Adipocyte (in vitro differentiated cells): ENCODE measurements around the gene RAB6B.

Source experiments
- DNase-seq: peaks from one replicate; pipeline ENCODE4 v3.0.0-alpha.2; 2015; ENCODE audit warnings: low read depth
- H3K27me3 ChIP-seq: replicated peaks from 2 replicates; pipeline ENCODE4 v1.7.0; 2013; ENCODE audit warnings: mild to moderate bottlenecking, low read length, moderate library complexity; ENCODE audit not compliant: control insufficient read depth, insufficient read depth
- H3K36me3 ChIP-seq: 2 replicates; pipeline ENCODE4 v1.7.0; 2013; ENCODE audit warnings: low read length, mild to moderate bottlenecking, moderate library complexity; ENCODE audit not compliant: control insufficient read depth, insufficient read depth, severe bottlenecking
- H3K4me1 ChIP-seq: 2 replicates; pipeline ENCODE4 v1.7.0; 2013; ENCODE audit warnings: mild to moderate bottlenecking, low read length, moderate library complexity; ENCODE audit not compliant: control insufficient read depth, insufficient read depth
- H3K4me3 ChIP-seq: 2 replicates; pipeline ENCODE4 v1.7.0; 2013; ENCODE audit warnings: mild to moderate bottlenecking, low read length, moderate library complexity
- H3K9ac ChIP-seq: 2 replicates; pipeline ENCODE4 v1.7.0; 2013; ENCODE audit warnings: mild to moderate bottlenecking, low read length, moderate library complexity
- H3K9me3 ChIP-seq: 2 replicates; pipeline ENCODE4 v1.7.0; 2013; ENCODE audit warnings: mild to moderate bottlenecking, low read length, moderate library complexity; ENCODE audit not compliant: control insufficient read depth

RAB6B gene

DNA sequence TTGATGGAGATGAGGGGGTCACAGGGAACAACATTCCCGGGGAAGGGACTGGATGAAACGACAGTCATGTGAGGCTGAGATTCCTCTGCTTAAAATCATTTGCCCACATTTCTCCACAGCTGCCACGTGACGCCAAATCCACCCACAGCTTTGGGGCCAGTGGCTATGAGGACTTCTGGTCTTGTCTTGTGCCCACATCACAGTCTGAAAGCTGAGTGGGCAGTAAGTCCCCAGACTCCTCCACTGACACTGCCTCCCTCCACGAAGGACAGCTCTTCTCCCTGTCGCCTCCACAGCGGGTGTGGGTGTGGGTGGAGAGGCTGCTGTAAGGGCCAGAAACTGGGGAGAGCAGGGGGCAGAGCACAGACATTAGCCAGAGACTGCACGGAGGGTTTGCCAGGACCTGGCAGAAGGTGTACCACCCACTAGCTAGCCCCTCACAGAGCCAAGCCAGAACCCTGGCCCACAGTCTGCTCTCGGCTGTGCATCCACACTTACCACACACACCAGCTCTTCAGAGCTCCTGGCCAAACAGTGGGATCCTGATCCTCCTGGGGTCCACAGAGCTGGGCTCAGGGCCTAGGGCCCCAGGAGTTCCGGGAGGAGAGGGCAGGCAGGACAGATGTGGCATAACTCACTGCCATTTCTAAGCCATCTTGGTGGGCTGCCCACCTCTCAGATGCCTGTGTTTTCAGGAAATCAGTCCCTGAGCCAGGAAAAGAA is 24.2 kb downstream of the RAB6B start:
- Histone ChIP-seq H3K4me3 (no peak overlapping the region), H3K4me1 (no peaks in the 10 kb centered on the region), H3K9ac (no peak overlapping the region), H3K9me3 (peaks cover 4% of the 10 kb centered on the region), H3K36me3 (no peaks in the 10 kb centered on the region), H3K27me3 (peaks cover 6% of the 10 kb centered on the region)
- no peak for DNase-seq

DNA sequence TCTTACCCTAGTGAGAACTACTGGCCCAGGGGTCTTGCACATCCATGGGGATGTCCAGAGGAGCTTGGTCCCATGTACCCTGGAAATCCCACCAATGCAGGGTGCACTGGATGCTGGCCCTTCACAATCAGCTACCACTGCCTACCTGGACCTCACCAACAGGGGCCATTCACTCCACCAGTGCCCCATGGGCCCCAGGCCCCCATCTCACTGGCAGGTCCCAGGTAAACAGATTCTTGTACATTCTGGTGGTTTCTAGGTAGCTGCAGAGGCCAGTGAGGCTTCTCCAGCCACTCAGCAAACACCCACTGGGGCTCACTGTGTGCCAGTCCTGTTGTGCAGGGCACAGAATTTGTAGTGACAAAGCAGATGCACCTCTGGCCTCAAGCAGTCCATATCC is 24.9 kb downstream of the RAB6B start:
- Histone ChIP-seq H3K9ac (no peak overlapping the region), H3K9me3 (peaks cover 4% of the 10 kb centered on the region), H3K36me3 (no peaks in the 10 kb centered on the region), H3K4me3 (no peak overlapping the region), H3K27me3 (peaks cover 9% of the 10 kb centered on the region), H3K4me1 (no peaks in the 10 kb centered on the region)
- DNase-seq: no peak

DNA sequence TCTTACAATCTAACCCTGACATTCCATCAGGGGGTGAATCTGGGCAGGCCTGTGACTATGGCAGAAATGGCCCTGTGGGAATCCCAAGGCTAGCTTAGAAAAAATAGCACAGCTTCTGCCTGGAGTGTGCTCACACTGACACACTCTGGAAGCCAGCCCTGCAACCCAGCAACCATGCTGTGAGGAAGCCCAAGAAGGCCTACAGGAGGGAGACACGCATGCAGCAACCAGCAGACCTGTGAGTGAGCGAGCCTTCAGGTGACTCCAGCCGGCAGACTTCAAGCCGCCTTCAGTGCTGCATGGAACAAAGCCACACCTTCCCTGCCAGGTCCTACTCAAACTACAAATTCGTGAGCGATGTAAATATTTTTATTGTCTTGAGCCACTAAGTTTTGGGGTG is 26.1 kb downstream of the RAB6B start:
- Histone ChIP-seq H3K36me3 (no peaks in the 10 kb centered on the region), H3K4me1 (no peaks in the 10 kb centered on the region), H3K9ac (no peak overlapping the region), H3K27me3 (peaks cover 11% of the 10 kb centered on the region), H3K9me3 (peaks cover 4% of the 10 kb centered on the region), H3K4me3 (no peak overlapping the region)
- no peak for DNase-seq

DNA sequence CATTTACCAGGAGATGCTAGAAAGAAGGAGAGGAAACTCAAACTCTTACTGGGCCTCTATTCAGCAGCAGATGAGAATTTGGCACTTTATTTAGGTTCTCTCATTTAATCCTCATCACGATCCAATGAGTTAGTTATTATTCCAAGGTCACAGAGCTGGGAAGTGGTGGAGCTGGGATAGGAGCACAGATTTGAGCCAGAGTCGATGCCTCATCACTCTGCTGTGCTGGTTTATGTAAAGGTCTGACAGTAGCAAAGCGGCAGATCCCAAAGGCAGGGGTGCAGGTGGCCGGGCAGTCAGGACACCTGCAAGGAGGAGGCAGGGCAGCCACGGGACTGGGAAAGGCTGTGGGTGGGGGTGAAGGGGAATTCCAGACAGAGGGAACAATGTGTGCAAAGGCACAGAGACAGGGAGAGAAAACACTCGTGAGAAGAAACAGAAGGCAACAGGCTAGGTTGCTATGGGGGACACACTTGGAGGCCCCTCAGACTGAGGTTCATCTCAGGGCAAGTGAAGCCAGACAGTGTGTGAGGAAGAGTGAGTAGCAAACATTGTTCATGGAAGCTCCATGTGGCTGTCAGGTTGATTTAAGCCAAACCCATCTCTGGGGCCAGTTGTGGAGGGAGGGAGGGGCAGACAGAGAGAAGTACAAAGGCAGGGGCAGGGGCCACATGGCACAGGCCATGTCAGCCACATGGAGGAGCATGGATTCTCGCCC is 26.8 kb downstream of the RAB6B start:
- no peak overlapping the region for H3K4me3 ChIP-seq
- no peak overlapping the region for H3K9ac ChIP-seq
- H3K27me3 ChIP-seq: peaks cover 11% of the 10 kb centered on the region
- no peak for DNase-seq
- no peaks in the 10 kb centered on the region for H3K36me3 ChIP-seq
- peaks cover 4% of the 10 kb centered on the region for H3K9me3 ChIP-seq
- no peaks in the 10 kb centered on the region for H3K4me1 ChIP-seq

GRCh38 chr3:133868186-133868585 is 27.5 kb downstream of the RAB6B start:
- Histone ChIP-seq H3K4me1 (no peaks in the 10 kb centered on the region), H3K9me3 (peaks cover 4% of the 10 kb centered on the region), H3K36me3 (no peaks in the 10 kb centered on the region)

DNA sequence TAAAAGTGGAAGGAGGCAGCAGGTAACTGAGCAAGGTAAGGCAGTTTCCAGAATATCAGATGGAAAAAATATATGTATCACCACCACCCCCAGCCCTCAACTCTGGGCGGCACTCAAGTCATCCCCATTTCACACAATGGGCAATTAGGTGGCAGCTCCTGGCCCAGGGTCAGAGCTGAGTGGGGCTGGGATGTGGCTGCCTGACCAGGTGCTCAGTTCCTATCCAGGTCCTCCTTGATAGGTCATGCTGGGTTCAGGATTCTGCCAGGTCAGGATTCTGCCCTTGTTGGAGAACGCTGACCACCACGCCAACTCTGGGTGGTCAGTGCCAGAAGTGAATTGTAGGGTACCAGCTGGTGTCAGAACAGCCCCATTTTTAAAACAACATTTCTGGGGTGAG is 29.5 kb downstream of the RAB6B start:
- Histone ChIP-seq H3K36me3 (no peaks in the 10 kb centered on the region), H3K9ac (no peak overlapping the region), H3K9me3 (peaks cover 4% of the 10 kb centered on the region), H3K4me3 (no peak overlapping the region), H3K27me3 (peaks cover 18% of the 10 kb centered on the region), H3K4me1 (no peaks in the 10 kb centered on the region)
- no peak for DNase-seq

More at GRCh38 chr3:133868186-133868585, 27.5 kb downstream of the RAB6B start:
- Histone ChIP-seq H3K4me3 (no peak overlapping the region), H3K27me3 (peaks cover 15% of the 10 kb centered on the region), H3K9ac (no peak overlapping the region)
- no peak for DNase-seq

GRCh38 chr3:133865136-133865855 is 30.4 kb downstream of the RAB6B start:
- Histone ChIP-seq H3K4me3 (no peak overlapping the region), H3K27me3 (peaks cover 18% of the 10 kb centered on the region), H3K9ac (no peak overlapping the region), H3K9me3 (peaks cover 4% of the 10 kb centered on the region), H3K36me3 (no peaks in the 10 kb centered on the region), H3K4me1 (no peaks in the 10 kb centered on the region)
- DNase-seq: no peak

DNA sequence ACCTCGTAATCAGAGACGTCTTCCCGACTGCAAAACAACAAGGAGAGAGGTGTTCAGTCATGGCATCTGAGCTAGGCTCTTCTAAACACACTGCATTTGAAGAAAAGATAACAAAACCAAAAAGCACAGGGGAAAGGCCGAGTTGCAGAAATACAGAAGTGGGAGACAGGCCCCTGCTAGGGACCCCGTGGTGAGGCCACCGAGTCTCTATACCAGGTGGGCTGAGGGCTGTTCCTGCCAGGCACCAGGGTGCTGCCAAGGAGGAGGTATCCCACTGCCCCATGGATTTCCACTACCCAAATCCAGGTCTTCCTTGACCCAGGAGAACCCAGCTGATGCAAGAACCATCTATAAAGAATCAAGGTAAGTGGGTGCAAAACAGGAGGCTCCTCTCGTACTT is 31.1 kb downstream of the RAB6B start:
- Histone ChIP-seq H3K9ac (no peak overlapping the region), H3K9me3 (peaks cover 2% of the 10 kb centered on the region), H3K27me3 (peaks cover 18% of the 10 kb centered on the region), H3K4me1 (no peaks in the 10 kb centered on the region), H3K36me3 (no peaks in the 10 kb centered on the region), H3K4me3 (no peak overlapping the region)
- DNase-seq: no peak

- no peak overlapping the region for H3K4me3 ChIP-seq
- H3K36me3 ChIP-seq: no peaks in the 10 kb centered on the region
- no peaks in the 10 kb centered on the region for H3K4me1 ChIP-seq
- H3K9ac ChIP-seq: no peak overlapping the region
- peaks cover 18% of the 10 kb centered on the region for H3K27me3 ChIP-seq
- no peaks in the 10 kb centered on the region for H3K9me3 ChIP-seq
- no peak for DNase-seq
These were observed 31.8 kb downstream of the RAB6B start for GRCh38 chr3:133863911-133864310.

DNA sequence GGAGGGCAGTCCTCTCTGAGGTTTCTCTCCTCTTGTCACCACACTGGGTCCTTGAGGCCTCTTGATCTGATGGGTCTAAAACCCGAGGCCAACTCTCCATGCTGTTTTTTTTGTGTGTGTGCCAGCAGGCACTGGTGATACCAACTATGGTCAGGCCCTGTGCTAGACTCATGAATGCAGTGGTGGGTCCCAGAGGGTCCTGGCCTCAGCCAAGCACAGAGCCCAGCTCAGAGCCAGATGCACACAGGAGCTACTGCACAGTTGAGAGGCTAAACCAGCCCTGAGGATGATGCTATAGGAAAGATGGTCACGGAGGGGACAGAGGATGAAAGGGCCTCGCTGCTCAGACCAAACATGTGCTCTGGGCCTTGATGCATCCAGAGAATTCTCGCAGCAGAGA is 33.5 kb downstream of the RAB6B start:
- Histone ChIP-seq H3K4me3 (no peak overlapping the region), H3K36me3 (no peaks in the 10 kb centered on the region), H3K27me3 (peaks cover 13% of the 10 kb centered on the region), H3K4me1 (no peaks in the 10 kb centered on the region), H3K9me3 (no peaks in the 10 kb centered on the region), H3K9ac (no peak overlapping the region)
- DNase-seq: no peak

DNA sequence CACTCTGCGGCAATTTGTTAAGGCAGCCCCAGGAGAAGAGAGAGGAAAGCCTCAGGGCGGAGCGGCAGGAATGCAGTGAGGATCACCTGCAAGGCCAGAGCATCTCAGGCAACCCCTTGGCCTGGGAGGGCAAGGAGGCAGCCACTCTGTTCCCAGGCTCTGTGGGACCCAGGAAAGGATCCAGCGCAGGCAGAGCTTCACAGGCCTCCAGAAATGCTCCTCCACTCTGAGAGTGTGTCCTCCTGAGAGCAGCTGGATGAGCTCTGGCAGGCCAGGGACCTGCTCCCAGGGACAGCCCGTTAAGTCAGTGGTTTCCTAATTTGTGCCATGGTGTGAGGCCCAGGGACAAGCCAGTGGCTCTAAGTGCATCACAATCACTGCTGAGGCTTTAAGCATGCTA is 35.2 kb downstream of the RAB6B start:
- H3K4me3 ChIP-seq: no peak overlapping the region
- H3K9ac ChIP-seq: no peak overlapping the region
- no peaks in the 10 kb centered on the region for H3K36me3 ChIP-seq
- peaks cover 13% of the 10 kb centered on the region for H3K4me1 ChIP-seq
- peaks cover 7% of the 10 kb centered on the region for H3K27me3 ChIP-seq
- no peaks in the 10 kb centered on the region for H3K9me3 ChIP-seq
- no peak for DNase-seq
